GM18907 (cell line): ENCODE measurements around the gene DHFR2.
"Not testable (repeated sequence)": the region's sequence is repeated elsewhere in the genome, so short reads cannot be mapped to it uniquely, and the experiment has no call there.

Source experiments
- ATAC-seq: cut with Tn5 transposase; IDR thresholded peaks from one replicate; pipeline ENCODE4 v1.9.1; 2021; ENCODE audit warnings: mild to moderate bottlenecking, moderate library complexity; ENCODE audit not compliant: unreplicated experiment

The DHFR2 gene

GRCh38 chr3:94062513-94063404, at the start of gene DHFR2, which contains the start of gene NSUN3:
DHFR2 (minus strand) TSS chr3:94062916; CDS start chr3:94061511, 1,405 bp downstream.
NSUN3 (plus strand) TSS chr3:94063061; CDS start chr3:94063127, 66 bp downstream.
- peak; percentile 96 for ATAC-seq

DNA sequence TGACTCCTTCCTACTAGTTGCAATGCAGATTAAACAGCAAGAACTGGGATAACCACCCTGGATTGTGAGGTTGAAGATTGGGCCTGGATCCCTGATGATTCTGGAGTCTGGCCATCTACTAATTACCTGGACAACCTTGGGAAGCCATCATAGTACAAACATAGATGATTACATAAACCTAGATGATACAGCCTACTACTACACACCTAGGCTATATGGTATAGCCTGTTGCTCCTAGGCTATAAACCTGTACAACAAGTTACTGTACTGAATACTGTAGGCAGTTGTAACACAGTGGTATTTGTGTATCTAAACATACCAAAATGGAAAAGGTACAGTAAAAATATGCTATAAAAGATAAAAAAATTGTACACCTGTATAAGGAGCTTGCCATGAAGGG, 48.1 kb upstream of the DHFR2 start:
- no peak for ATAC-seq

DNA sequence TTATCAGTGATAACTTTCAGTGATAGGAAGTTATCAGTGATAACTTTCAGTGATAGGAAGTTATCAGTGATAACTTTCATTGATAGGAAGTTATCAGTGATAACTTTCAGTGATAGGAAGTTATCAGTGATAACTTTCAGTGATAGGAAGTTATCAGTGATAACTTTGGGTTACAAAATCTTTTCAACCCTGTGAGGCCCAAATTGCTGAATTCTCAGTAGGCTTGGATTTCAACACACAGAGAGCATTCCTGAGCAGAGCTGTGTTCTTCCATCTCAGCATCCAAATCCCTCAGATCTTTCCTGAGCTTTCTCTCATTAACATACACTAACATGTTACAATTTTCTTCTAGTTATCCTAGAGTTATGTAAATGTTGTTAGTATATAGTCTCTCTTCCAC, 47.5 kb upstream of the DHFR2 start:
- ATAC-seq = not testable (repeated sequence)

- no peak for ATAC-seq
Observed at GRCh38 chr3:94106268-94106667, 43.6 kb upstream of the DHFR2 start.

DNA sequence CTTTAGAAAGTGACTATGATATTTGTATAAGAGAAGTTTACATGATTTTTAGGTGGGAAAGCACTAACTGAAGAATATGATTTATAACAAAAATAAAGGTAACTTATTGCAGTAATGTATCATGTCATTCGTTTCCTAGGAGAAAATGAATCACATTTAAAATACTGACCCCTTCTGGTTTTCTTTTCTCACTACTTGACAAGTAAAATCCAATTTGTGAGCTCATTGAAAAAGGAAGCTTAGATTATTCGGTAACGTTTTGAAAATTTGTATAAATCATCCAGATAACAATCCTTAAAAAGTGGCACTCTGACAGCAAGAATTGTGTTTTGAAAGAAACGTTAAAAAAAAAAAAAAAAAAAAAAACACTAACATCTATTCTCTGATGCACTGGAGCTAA, 39.1 kb upstream of the DHFR2 start:
- no peak for ATAC-seq

DNA sequence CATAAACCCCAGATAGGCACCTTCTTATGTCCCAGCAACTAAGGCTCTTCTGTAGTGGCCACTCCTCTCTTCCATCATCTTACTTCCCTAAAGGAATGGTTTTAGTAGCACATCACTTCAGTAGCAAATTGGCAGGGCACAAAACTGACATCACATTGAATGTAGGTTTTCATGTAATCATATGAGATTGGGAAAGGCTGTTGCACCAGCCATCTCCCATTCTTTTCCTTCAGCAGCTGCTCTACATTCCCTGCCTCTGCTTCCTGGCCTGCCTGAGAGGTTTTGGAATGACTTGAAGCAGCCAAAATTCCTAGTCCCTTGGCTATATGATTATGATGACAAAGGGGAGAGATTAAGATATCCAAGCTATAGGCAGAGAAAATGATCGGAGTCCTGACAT, 36.6 kb upstream of the DHFR2 start:
- no peak for ATAC-seq

- no peak for ATAC-seq
Observed at GRCh38 chr3:94098452-94098851, 35.7 kb upstream of the DHFR2 start.

DNA sequence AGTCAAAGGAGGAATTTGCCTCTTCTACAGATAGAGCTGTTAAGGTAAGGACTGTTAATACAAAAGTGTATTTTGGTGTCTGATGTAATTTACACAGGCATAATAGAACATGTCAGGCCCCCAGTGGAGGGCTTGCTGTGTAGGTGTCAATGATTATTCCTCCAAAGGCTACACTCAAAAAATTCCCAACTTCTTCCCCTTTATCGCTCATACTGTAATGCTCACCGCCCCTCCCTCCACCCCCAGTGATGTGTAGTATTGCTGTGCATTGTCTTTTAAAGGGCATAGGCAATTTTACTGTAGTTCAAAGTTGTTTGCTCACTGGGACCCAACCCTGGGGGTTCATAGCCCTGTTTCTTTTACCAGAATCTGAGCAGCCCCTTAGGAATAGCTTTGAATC, 32.4 kb upstream of the DHFR2 start:
- no peak for ATAC-seq

- ATAC-seq = no peak
Observed at GRCh38 chr3:94093151-94093550, 30.4 kb upstream of the DHFR2 start.

DNA sequence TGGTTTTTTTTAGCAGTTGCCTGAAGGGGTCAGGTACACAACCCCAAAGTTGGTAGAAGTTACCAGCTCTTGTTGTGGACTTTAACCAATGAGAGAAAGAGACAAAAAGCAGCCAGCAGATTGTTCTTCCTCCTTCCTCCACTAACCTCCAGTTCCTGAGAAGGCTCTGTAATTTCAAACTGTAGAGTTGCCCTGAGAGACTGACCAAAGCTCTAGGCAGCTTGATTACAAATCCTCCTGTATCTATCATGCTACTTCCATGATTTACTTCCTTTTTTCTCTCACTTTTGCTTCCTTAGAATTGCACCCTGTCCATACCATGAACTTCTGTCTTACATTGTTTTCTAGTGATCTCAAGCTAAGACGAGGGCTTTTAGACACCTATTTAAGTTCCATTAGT, 29.4 kb upstream of the DHFR2 start:
- no peak for ATAC-seq

- no peak for ATAC-seq
Observed at GRCh38 chr3:94089126-94089525, 26.4 kb upstream of the DHFR2 start.

GRCh38 chr3:94083261-94083660, 20.5 kb upstream of the DHFR2 start:
- ATAC-seq = peak; percentile 92

DNA sequence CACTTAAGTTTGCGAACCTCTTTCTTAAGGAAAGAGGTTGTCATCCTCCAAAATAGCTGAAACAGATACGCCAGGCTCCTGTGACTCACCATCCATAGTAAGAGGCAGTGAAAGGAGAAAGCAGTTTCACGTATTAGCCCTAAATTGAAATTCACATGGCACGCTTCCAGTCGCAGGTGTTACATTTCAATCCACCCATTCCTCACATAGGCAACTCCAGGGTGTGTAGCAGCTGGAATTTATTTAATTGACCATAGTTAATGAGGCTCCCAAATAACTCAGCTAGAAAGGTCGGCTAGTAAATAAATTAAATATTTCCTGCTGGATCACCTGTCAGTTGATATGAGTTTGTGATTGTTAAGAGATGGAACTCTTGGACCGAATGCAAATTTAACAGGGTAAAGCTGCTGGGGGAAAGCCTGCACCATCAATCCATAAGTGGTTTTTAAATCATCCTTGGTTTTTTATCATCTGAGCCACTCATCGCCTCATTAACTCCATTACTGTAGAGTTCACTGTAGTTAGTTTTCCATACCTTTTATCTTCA, 19.7 kb upstream of the DHFR2 start:
- ATAC-seq = no peak

- ATAC-seq = no peak
Observed at GRCh38 chr3:94081884-94082283, 19.2 kb upstream of the DHFR2 start.

GRCh38 chr3:94080552-94080951, 17.8 kb upstream of the DHFR2 start:
- not testable (repeated sequence) for ATAC-seq

DNA sequence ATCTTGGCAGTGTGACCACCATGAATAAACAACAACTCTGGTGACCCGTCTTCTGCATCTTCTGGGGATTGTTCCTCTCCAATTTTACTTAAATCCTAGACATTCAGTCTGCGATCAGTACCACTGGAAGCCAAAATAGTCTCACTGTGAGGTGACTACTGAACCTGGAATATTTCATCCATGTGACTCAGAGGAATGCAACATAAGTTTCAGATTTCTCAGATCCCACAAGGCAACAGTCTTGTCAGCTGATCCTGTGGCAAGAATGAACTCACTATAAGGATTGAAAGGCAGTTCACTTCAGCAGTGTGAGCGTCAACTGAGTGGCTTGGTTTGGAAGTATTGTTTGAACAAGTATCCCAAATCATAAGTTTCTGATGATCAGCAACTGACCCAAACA, 13.3 kb upstream of the DHFR2 start:
- ATAC-seq = no peak

DNA sequence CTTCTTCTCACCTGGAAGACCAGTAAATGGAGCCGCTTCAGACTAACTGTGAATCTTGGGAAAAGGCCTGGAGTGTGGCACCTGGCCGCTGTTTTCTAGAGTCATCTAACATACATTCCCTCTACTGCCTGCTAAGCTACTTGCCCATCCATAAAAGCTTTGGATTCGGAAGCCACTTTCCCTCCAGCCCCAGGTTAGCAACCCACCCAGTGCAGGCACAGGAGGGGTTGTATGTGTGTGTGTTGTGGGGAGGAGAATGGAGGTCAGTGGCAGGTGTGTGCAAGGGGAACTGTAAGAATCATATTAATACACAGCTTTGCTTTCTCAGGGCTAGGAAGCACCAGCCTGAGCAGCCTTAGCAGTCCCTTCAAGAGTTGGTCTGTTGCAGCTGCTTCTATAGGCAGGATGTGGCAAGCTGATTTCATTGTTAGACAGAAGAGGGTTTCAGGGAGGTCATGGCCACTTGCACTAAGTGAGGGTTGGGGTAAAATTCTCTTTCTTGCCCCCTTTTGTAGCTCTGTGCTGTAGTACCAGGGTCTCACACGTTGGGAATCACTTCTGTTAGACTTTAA, 9.1 kb upstream of the DHFR2 start:
- peak; percentile 94 for ATAC-seq

DNA sequence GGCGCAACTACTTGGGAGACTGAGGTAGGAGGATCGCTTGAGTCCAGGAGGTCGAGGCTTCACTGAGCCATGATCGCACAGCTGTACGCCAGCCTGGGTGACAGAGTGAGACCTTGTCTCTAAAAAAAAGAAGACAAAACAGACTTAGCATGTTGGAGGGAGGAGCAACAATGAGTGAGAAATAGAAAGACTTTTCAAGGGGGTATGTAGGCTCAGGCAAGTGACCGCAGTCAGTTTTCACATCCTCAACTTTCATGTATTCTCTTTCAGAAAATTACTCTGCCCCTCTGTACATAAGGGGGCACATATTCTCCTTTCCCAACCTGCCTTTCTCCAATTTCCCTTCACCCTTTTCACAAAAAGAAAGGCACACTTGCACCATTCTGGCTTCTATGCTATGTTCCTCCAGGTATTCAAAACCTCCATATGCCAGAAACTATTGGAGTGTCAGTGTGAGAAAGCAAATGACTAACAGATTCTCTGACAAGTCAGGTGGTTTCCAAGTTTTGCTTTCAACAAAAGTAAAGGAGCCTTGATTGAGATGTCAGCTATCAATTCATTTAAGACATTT, 7.7 kb upstream of the DHFR2 start:
- ATAC-seq = peak; percentile 67

- no peak for ATAC-seq
Observed at GRCh38 chr3:94069194-94069813, 6.6 kb upstream of the DHFR2 start.

DNA sequence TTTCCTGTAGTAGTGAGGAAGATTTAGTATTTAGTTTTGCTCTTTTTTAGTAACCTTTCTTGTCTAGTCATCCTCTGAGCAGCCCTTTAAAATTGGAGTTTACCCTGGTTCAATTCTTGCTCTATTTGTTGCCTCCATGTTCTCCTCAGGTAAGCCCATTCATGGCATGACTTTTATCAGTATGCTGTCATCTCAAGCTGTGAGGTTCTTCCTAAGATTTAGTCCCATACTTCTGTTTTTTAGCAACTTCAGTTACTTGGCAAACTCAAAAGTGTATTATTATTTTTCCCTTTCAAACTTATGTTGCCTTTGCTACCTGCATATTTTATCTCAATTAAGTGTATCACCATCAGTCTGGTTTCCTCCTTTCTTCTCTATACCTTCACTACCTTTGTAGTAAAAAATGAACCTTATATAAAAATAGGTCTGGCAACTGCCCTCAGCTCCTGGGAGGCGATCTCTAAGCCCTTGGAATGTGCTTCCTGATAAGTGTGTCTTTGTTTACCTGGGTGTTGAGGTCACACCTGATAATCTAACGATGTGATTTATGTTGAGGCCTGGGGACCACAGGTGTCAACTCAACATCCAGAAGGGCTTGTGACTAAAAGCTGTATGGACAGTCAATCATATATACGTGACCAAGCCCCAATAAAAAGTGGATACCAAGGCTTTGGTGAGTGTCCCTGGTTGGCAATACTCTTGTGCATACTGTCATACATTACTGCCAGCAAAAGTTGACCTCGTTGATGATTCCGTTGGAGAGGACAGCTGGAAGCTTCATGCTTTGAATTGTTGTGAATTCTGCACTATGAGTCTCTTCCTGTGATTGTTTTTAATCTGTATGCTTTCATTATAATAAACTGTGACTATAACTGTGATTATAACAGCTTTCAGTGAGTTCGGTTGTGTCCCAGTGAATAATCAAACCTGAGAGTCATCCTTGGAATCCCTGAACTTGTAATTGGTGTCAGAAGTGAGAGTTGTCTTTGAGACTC, 4.1 kb upstream of the DHFR2 start:
- ATAC-seq = no peak
